ENCODE data around the gene RHOBTB1. TPM values are rescaled to one million over a fixed set of nuclear protein-coding genes. Genes with fewer than 3 reads are reported as not detected.
A peak's percentile ranks its signal among the peaks of the same experiment; 100 is the strongest.

The RHOBTB1 gene
- total and polyA plus RNA-seq, 9 of the 15 experiments (the other 6 are each of a cell fraction or from before 2014, with no cell fraction given) = 1.7 to 11.7 (median 9.3) TPM

- TF ChIP-seq FOSL1 (tag; conservative IDR thresholded peaks at IDR 0.05) (peak; percentile 83), HNRNPH1 (optimal IDR thresholded peaks at IDR 0.05; ENCODE audit: low read depth, low read length) (no peak), CGGBP1 (CRISPR knock-in tag; IDR thresholded peaks at IDR 0.05) (no peak), NELFE (IDR thresholded peaks at IDR 0.05; ENCODE audit: insufficient read depth, insufficient read length) (no peak), SIX5 (IDR thresholded peaks at IDR 0.05; ENCODE audit: borderline replicate concordance in 1 of 2, insufficient read depth in 1 of 2, low read depth in 1 of 2, low read length in 2 of 2) (no peak), RBM25 (IDR thresholded peaks at IDR 0.05; ENCODE audit: low read depth, low read length, severe bottlenecking) (peak; percentile 56), FOXJ2 (tag; IDR thresholded peaks at IDR 0.05) (0 out of 2 replicates have a peak, but pooled peaks have one; percentile 10), KDM1A (IDR thresholded peaks at IDR 0.05) (0 out of 4 replicates have a peak, but pooled peaks of 1 of the 2 experiments have one; percentile 12), E2F4 (CRISPR knock-in tag; IDR thresholded peaks at IDR 0.05; ENCODE audit: low read depth) (no peak), FOXA3 (CRISPR knock-in tag; conservative IDR thresholded peaks at IDR 0.05 in 1 of 2, IDR thresholded peaks at IDR 0.05 in 1 of 2) (0 out of 4 replicates have a peak, but pooled peaks of 1 of the 2 experiments have one; percentile 28), MEF2A (IDR thresholded peaks at IDR 0.05; ENCODE audit: control insufficient read depth, low read depth, low read length) (peak; percentile 82; the same call in 1 of the 2 replicates), PRDM10 (IDR thresholded peaks at IDR 0.05; ENCODE audit: partially characterized antibody) (peak; percentile 50), NKRF (IDR thresholded peaks at IDR 0.05; ENCODE audit: borderline replicate concordance) (no peak), GATAD2B (IDR thresholded peaks at IDR 0.05; ENCODE audit: borderline replicate concordance) (no peak)
Measured at GRCh38 chr10:60828489-60828852, 115.5 kb downstream of the RHOBTB1 start (continued).

All from K562 (cell line).